ENCODE measurements around the gene RETREG3.
"Not testable (repeated sequence)": the region's sequence is repeated elsewhere in the genome, so short reads cannot be mapped to it uniquely, and the experiment has no call there.

GRCh38 chr17:42621987-42622386 is 12.8 kb upstream of the RETREG3 start:
- TF ChIP-seq CTCF (IDR thresholded peaks at IDR 0.05; ENCODE audit: low read length); EZH2 (IDR thresholded peaks at IDR 0.05; ENCODE audit: borderline replicate concordance, low read length): not testable (repeated sequence)
